ENCODE data around the gene EFCAB6. TPM values are rescaled to one million over a fixed set of nuclear protein-coding genes. Genes with fewer than 3 reads are reported as not detected.

Gene EFCAB6
- total and polyA plus RNA-seq, 5 experiments from 2014 or later = 0.14 to 1.7 (median 0.58) TPM; not detected in 2

GRCh38 chr22:43776081-43776670 lies 35.9 kb downstream of the EFCAB6 start:
- POLR2A ChIA-PET = no interaction called here
- Mint-ChIP-seq H3K27me3 (peaks cover 0 to 15% (median 12%) of the 10 kb centered on the region in 5 donors), H3K36me3 (peaks cover 0 to 6% (median 6%) of the 10 kb centered on the region in 3 donors), H3K27ac (no peak overlapping the region), H3K9me3 (no peaks in the 10 kb centered on the region), H3K4me1 (no peaks in the 10 kb centered on the region), H3K4me3 (no peak overlapping the region)
- no peak for ATAC-seq
- DNase-seq = no peak

GRCh38 chr22:43774318-43774915 lies 37.7 kb downstream of the EFCAB6 start:
- Mint-ChIP-seq H3K36me3 (peaks cover 0 to 3% (median 0%) of the 10 kb centered on the region in 3 donors), H3K9me3 (no peaks in the 10 kb centered on the region), H3K4me1 (no peaks in the 10 kb centered on the region), H3K27ac (no peak overlapping the region), H3K4me3 (no peak overlapping the region), H3K27me3 (peaks cover 0 to 15% (median 13%) of the 10 kb centered on the region in 5 donors)
- ATAC-seq (no peak), DNase-seq (no peak)
- POLR2A ChIA-PET = no interaction called here

DNA sequence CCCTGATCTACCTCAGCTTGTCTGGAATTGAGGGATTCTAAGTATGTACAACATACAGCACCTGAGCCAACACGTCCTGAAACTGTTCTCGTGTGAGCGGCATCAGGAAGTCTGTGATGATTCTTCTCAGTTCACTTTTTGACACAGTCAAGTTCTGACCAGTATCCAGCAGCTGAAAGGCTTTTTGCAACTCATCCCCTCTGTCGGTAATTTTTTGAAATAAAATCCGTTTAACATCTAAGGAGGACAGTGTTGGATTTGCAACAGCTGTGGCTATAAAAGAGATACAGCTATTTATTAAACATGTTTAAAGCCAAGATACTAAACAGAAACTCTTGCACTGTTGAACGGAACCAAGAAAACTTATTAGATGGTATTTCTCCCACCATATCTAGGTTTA lies 39.3 kb downstream of the EFCAB6 start:
- DNase-seq (no peak), ATAC-seq (no peak)
- no peak overlapping the region for H3K27ac Mint-ChIP-seq
- no peaks in the 10 kb centered on the region for H3K9me3 Mint-ChIP-seq
- POLR2A ChIA-PET = no interaction called here
- H3K36me3 Mint-ChIP-seq = peaks cover 0 to 3% (median 0%) of the 10 kb centered on the region in 3 donors
- no peak overlapping the region for H3K4me3 Mint-ChIP-seq
- H3K4me1 Mint-ChIP-seq = no peaks in the 10 kb centered on the region
- H3K27me3 Mint-ChIP-seq = peaks cover 0 to 15% (median 13%) of the 10 kb centered on the region in 5 donors

DNA sequence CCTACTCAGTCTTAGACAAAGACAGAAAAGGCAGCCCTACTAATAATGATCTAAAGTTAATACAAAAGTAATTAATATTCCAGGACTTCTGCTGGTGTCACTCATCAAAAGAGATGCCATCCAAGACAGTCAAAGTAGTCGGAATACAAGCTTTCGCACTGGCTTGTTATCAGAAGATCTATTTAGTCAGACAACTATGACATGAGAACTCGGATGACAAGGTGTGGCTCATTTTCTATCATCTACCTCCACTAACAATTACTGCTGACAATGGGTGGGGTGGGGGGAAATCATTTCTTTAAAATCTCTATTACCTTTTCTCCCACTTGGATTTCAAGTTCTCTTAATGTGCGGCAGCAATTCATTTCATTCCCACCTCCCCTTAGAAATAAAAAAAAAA lies 56.7 kb downstream of the EFCAB6 start:
- Mint-ChIP-seq H3K36me3 (peaks cover 0 to 6% (median 0%) of the 10 kb centered on the region in 3 donors), H3K4me1 (no peaks in the 10 kb centered on the region), H3K4me3 (no peak overlapping the region), H3K27me3 (peaks cover 7 to 17% (median 14%) of the 10 kb centered on the region in 5 donors), H3K9me3 (peaks cover 0 to 10% (median 0%) of the 10 kb centered on the region in 9 donors), H3K27ac (no peak overlapping the region)
- ATAC-seq (no peak), DNase-seq (no peak)
- POLR2A ChIA-PET = no interaction called here

- POLR2A ChIA-PET = no interaction called here
- DNase-seq (no peak), ATAC-seq (no peak)
- H3K9me3 Mint-ChIP-seq = peaks cover 0 to 10% (median 0%) of the 10 kb centered on the region in 9 donors
- peaks cover 0 to 6% (median 0%) of the 10 kb centered on the region in 3 donors for H3K36me3 Mint-ChIP-seq
- no peak overlapping the region for H3K27ac Mint-ChIP-seq
- no peaks in the 10 kb centered on the region for H3K4me1 Mint-ChIP-seq
- H3K27me3 Mint-ChIP-seq = peaks cover 9 to 17% (median 14%) of the 10 kb centered on the region in 5 donors
- no peak overlapping the region for H3K4me3 Mint-ChIP-seq
These were observed 57.1 kb downstream of the EFCAB6 start for GRCh38 chr22:43755011-43755410.

DNA sequence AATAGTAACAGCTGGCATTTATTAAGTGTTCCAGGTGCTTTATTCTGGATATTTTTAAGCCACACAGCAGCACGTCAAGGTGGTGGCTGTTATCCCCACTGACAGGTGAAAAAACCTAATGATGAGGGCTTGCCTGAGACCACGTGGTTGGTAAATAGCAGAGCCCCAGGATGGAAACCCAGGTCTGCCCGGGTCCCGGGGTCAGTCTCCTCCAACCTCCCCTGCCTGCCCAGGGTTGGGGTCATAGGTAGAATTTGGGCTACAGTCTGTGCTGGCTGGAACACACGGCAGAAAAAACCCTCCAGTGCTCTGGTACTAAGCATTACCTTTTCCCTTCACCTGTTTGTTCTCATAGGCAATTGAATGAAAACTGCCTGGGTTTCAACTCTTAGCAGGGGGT lies 57.9 kb downstream of the EFCAB6 start:
- ATAC-seq = no peak
- Mint-ChIP-seq H3K9me3 (peaks cover 0 to 10% (median 0%) of the 10 kb centered on the region in 9 donors), H3K36me3 (peaks cover 0 to 6% (median 0%) of the 10 kb centered on the region in 3 donors), H3K4me3 (no peak overlapping the region), H3K27ac (no peak overlapping the region), H3K27me3 (peaks cover 9 to 17% (median 14%) of the 10 kb centered on the region in 5 donors), H3K4me1 (no peaks in the 10 kb centered on the region)
- POLR2A ChIA-PET = no interaction called here
- no peak for DNase-seq

DNA sequence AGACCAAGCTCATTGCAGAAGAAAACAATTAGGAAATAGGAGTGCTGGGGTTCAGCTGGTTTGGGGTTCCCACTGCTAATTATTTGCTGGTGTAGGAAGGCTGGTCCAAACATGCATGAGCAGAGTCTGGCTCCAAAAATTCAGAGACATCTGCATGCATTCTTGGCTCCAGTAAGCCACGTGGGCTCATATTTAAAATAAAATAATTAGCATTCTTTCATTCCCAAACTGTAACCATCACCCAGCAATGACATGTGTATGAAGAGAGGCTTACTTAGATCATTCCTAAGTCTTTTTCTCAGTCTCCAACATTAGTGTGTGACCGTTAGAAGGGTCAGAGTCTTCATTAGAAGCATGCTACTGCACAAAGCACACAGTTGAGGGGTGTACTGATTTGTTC lies 58.4 kb downstream of the EFCAB6 start:
- Mint-ChIP-seq H3K9me3 (peaks cover 0 to 10% (median 0%) of the 10 kb centered on the region in 9 donors), H3K27me3 (peaks cover 13 to 21% (median 14%) of the 10 kb centered on the region in 5 donors), H3K4me1 (no peaks in the 10 kb centered on the region), H3K4me3 (no peak overlapping the region), H3K27ac (no peak overlapping the region), H3K36me3 (peaks cover 0 to 6% (median 0%) of the 10 kb centered on the region in 3 donors)
- ATAC-seq (no peak), DNase-seq (no peak)
- POLR2A ChIA-PET = no interaction called here

GRCh38 chr22:43750751-43751150 lies 61.4 kb downstream of the EFCAB6 start:
- Mint-ChIP-seq H3K27ac (no peak overlapping the region), H3K27me3 (peaks cover 9 to 32% (median 16%) of the 10 kb centered on the region in 5 donors)
- POLR2A ChIA-PET = no interaction called here

GRCh38 chr22:43749473-43749872 lies 62.6 kb downstream of the EFCAB6 start:
- DNase-seq = no peak
- no peaks in the 10 kb centered on the region for H3K4me1 Mint-ChIP-seq
- H3K4me3 Mint-ChIP-seq = no peak overlapping the region
- no peak overlapping the region for H3K27ac Mint-ChIP-seq
- POLR2A ChIA-PET = no interaction called here
- ATAC-seq = no peak
- H3K9me3 Mint-ChIP-seq = no peaks in the 10 kb centered on the region
- H3K27me3 Mint-ChIP-seq = peaks cover 9 to 32% (median 16%) of the 10 kb centered on the region in 5 donors
- H3K36me3 Mint-ChIP-seq = no peaks in the 10 kb centered on the region

More at GRCh38 chr22:43750751-43751150, 61.4 kb downstream of the EFCAB6 start:
- Mint-ChIP-seq H3K9me3 (no peaks in the 10 kb centered on the region), H3K36me3 (no peaks in the 10 kb centered on the region), H3K4me1 (no peaks in the 10 kb centered on the region), H3K4me3 (no peak overlapping the region)
- ATAC-seq (no peak), DNase-seq (no peak)

GRCh38 chr22:43747877-43748276 lies 64.2 kb downstream of the EFCAB6 start:
- Mint-ChIP-seq H3K36me3 (no peaks in the 10 kb centered on the region), H3K27me3 (peaks cover 12 to 32% (median 21%) of the 10 kb centered on the region in 5 donors), H3K27ac (no peak overlapping the region), H3K4me3 (no peak overlapping the region), H3K4me1 (no peaks in the 10 kb centered on the region), H3K9me3 (no peaks in the 10 kb centered on the region)
- POLR2A ChIA-PET = no interaction called here
- DNase-seq (no peak), ATAC-seq (no peak)

DNA sequence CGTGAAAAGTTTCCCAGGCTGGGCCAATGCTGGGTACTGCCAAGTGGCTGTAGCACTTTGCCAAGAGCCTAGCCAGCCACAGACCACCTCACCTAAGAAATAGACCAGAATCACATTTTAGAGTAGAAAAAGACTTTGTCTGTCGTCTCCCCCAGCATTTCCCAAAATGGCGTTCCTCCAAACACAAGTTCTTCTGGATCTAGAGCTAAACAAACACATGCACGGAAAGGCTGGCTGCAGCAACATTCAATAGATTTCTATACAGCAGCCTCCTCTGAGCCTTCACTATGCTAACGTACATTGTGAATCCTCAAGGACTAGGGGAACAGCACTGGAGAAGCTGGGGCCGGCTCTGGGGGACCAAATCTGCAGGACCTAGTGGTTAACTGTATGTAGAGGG lies 65.0 kb downstream of the EFCAB6 start:
- H3K9me3 Mint-ChIP-seq = no peaks in the 10 kb centered on the region
- H3K4me1 Mint-ChIP-seq = no peaks in the 10 kb centered on the region
- no peak for ATAC-seq
- no peak overlapping the region for H3K27ac Mint-ChIP-seq
- H3K4me3 Mint-ChIP-seq = no peak overlapping the region
- H3K36me3 Mint-ChIP-seq = no peaks in the 10 kb centered on the region
- peaks cover 12 to 31% (median 15%) of the 10 kb centered on the region in 5 donors for H3K27me3 Mint-ChIP-seq
- DNase-seq = no peak
- POLR2A ChIA-PET = no interaction called here

DNA sequence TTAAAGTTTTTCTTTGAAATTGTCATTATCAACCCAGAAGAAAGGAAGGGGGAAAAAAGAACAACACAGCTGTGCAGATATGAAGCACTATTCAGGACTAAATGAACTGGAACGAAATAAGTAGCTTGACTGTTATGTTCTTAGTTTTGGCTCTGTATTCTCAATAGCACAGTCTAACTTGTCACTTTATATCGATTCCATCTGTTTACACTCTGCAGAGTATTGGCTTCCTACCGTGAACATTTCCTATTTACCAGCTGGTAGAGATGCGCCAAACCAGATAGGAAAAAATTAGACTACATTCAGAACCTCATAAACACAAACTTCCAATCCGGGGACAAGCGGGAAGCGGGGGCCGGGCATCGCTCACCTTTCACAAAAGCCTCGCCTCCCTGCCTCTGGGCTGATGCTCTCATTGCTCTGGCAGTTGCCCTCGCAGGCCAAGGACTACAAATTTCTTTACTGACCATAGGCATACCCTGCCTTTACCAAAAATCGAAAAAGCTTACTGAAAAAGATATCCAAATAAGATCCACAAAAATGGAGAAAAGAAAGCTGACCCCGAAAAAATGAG lies 66.2 kb downstream of the EFCAB6 start:
- Mint-ChIP-seq H3K4me1 (no peaks in the 10 kb centered on the region), H3K36me3 (no peaks in the 10 kb centered on the region), H3K27ac (no peak overlapping the region), H3K4me3 (no peak overlapping the region), H3K9me3 (no peaks in the 10 kb centered on the region), H3K27me3 (peaks cover 12 to 26% (median 15%) of the 10 kb centered on the region in 5 donors)
- no peak for ATAC-seq
- POLR2A ChIA-PET = no interaction called here
- no peak for DNase-seq

DNA sequence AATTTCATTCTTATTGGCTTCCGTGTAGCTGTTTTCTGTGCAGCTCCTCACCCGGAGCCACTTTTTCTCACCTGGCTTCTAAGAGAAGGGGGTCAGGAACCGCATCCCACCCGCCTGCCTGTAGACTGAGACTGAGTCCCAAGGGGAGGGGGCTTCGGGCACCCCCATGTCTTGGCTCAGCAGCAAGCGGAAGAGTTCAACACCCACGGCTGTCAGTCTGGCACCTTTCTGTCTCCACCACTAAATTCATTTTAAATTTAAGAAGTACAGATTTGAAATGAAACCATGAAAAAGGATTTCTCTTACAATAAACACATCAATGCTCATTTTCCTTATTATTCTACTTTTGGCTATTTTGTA lies 66.7 kb downstream of the EFCAB6 start:
- no peak for ATAC-seq
- no peak for DNase-seq
- H3K9me3 Mint-ChIP-seq = no peaks in the 10 kb centered on the region
- no peaks in the 10 kb centered on the region for H3K36me3 Mint-ChIP-seq
- no peaks in the 10 kb centered on the region for H3K4me1 Mint-ChIP-seq
- H3K27me3 Mint-ChIP-seq = peaks cover 12 to 26% (median 15%) of the 10 kb centered on the region in 5 donors
- H3K4me3 Mint-ChIP-seq = no peak overlapping the region
- H3K27ac Mint-ChIP-seq = no peak overlapping the region
- POLR2A ChIA-PET = no interaction called here
